ENCODE measurements around the gene MTURN.
"Not testable (repeated sequence)": the region's sequence is repeated elsewhere in the genome, so short reads cannot be mapped to it uniquely, and the experiment has no call there.

The MTURN gene

GRCh38 chr7:30181211-30181610 lies 46.4 kb downstream of the MTURN start:
- no peak for DNase-seq

DNA sequence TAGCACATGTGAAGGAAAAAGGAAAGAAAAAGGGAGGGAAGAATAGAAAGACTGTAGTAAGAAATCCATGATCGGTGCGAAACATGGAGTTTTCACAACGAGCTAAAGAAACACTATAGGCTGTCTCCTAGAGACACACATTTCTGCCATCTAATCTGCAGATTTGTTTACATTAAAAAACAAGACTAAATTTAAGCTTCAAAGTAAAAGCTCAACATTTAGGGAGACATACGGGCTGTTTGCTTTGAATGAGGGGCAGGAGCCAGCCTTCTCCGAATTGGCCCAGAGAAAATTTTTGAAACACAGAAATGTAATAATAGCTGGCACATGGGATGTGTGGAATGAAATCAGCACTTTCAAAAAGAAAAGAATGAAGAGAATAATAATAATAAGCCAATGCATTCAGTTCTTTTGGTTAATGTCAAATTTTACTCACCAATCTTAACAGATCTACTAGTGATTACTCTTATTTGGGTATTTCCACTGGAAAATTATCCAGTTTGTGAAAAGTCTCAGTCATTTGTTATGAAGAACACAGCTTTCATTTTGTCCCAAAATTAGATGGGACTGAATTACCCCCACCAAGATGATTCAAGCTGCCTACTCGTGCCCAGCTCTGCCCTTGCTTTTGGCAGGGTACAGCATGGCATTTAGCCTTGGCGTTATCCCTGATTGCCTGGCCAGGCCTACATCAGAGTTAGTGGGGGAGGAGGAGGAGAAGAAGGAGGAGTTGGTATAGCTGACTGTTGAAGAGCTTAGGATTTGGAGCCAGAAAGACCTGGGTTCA lies 47.1 kb downstream of the MTURN start:
- no peak for DNase-seq

DNA sequence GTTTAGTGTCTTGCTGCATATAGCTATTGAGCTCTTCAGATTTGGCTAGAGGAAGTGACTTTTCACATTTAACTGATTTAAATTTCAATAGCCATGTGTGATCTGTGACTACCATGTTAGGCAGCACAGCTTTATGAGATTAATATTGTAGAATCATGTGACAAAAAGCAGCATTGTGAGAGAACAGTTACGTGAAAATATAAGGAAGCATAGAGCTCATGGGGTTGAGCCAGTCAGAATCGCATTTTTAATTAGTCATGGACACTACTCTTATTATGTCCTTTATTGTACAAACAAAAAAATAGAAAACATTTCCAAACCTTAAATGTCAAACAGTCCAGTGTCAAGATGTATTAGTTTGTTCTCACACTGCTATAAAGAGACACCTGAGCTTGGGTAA lies 48.0 kb downstream of the MTURN start:
- no peak for DNase-seq

- DNase-seq, result no peak
These were observed 49.1 kb downstream of the MTURN start for GRCh38 chr7:30183749-30184369.

DNA sequence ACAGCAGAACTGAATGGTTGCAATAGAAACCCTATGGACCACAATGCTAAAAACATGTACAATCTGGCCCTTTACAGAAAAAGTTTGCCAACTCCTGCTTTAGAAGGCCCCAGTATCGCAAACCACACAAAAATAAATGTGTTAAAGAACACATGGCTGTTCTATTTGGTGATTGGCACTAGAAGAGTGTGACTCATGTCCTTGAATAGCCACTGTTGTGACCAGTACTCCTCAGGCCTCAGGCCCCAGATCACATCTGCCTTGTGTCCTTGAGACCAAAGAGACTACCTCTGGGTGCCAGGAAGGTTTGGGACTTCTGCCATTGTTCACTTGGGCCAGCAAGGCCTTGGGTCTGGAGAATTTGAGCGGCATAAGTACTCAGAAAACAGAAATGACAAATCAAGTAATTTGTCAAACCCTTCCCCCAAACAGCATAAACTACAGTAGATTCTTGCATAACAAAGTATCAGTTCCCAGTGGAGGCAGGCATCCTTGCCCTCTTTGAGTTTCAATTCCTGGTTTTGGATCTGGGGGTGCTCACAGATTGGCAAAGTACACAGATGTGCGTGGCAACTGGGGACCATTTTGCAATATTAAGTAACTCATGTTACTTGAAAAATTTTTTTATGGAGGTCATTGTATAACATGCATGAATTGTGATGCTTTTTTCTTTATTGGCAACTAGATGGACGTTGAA lies 50.2 kb downstream of the MTURN start:
- DNase-seq, result peak; percentile 28

DNA sequence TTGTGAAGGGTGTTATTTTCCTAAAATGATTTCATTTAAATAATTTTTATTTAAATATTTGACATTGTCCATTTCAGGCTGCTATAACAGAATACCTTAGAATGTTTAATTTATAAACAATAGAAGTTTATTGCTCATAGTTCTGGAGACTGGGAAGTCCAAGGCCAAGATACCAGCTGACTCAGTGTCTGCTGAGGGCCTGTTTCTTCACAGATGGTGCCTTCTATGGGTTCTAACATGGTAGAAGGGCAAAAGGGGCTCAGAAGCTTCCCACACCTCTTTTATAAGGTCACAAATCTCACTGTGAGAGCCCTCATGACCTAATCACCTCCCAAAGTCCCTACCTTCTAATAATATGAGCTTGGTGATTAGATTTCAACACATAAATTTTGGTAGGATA lies 50.7 kb downstream of the MTURN start:
- no peak for DNase-seq

- no peak for DNase-seq
These were observed 51.9 kb downstream of the MTURN start for GRCh38 chr7:30186725-30187124.

- DNase-seq, result no peak
These were observed 52.7 kb downstream of the MTURN start for GRCh38 chr7:30187513-30187912.

DNA sequence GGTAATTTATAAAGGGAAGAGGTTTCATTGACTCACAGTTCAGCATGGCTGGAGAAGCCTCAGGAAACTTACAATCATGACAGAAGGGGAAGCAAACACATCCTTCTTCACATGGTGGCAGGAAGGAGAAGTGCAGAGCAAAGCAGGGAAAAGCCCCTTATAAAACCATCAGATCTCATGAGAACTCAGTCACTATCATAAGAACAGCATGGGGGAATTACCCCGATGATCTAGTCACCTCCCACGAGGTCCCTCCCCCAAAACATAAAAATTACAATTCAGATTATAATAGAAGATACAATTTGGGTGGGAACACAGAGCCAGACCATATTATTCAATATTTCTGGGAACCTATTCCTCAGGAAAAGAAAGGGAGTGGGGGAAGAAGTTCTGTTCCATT lies 53.6 kb downstream of the MTURN start:
- not testable (repeated sequence) for DNase-seq

DNA sequence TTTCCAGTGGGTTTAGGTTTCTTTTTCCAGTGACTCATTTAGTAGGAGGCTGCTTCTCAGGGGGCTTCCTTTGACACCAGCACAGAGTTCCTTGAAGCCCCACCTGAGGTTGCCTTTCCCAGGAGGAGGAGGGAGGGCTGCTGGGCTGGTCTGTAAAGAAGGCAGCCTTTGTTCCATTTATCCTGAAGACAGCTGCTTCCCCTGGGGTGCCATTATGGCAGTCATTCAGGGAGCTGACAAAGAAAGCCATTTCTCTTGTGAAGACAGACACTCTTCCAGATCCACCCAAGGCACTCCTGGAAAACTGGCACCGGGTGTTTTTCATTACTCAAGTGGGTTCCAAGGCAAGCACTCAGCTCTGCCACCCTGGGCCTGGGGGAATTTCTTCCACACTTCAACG lies 54.0 kb downstream of the MTURN start:
- no peak for DNase-seq

DNA sequence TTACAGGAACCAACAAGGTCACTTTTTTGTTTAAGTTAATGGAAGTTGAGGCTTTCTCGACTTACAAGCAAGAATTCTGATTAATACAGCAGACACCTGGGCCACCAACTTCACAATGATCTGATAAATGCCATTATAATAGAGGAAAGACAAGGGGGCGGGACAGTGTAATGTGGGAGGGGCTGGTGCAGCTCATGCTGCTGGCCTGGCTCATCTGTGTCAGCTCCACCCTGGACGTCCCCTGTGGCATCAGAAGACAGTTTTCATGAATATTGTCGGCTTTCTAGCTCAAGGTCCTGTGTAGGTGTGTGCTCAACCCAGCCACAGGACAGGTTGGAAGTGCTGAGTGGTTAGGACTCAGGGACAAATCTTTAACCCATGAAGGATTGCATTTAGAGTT lies 57.0 kb downstream of the MTURN start:
- no peak for DNase-seq

- DNase-seq, result no peak
These were observed 58.7 kb downstream of the MTURN start for GRCh38 chr7:30193336-30193943.

- DNase-seq, result no peak
These were observed 61.6 kb downstream of the MTURN start for GRCh38 chr7:30196408-30196807.

- DNase-seq, result no peak
These were observed 62.7 kb downstream of the MTURN start for GRCh38 chr7:30197438-30197837.

GRCh38 chr7:30199271-30199670 lies 64.5 kb downstream of the MTURN start:
- DNase-seq, result no peak

DNA sequence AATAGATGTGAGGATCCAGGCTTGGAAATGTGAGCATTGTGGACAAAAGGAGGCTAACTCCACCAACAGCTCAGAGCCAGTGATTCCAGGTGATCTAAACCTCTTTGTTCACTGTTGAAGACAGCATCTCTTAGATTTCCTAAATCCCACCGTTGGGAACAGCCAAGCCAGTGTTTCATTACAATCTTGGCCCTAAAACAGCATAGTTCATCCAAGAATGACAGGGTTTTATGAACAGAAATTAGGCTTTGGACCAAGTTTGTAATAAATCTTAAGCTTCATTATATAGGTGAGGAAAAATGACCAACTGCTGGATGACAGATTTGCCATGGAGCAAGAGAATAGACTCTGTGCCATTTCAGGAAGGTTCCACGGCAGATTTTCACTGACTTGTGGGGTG lies 65.8 kb downstream of the MTURN start:
- no peak for DNase-seq

DNA sequence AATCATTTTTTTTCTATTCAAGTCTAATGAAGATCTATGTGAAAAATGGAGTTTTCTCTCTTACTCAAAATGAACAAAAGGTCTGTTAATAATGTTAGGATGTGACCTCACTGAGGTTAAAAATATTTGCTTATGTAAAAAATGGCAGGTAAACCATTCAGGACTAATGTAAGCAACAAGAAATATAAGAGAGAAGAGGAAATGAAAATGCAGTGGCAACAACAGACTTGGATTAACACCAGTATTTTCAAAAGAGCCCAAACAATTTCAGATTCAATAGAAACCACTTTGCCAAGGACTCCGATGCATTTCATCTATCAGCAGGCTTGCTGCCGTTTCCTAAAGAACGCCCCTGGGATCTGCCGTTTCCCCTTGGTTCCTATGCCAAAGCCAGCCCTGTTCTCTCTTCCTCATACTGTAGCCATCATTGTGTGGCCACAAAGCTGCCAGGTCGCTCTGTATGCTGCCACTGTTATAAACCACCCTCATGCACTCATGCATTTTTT lies 66.4 kb downstream of the MTURN start:
- DNase-seq, result no peak

GRCh38 chr7:30201921-30202320 lies 67.1 kb downstream of the MTURN start:
- DNase-seq, result no peak

DNA sequence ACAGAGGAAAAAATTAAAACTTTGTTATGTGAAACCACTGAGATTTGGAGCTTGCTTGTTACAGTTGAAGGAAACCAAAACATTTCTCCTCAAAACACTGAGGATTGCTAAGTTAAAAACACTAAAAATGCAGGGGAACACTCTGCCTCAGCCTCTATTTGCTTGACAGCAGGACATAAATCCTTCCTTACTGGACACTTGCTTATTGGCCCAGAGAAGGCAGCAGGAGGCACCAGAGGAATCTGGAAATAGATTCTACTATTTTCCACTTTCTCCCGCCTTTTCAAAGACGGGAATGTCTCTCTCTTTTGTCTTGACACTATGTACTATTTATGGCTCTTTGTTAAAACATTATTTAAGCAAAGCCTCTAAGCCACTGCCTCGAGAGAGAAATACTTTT lies 67.9 kb downstream of the MTURN start:
- DNase-seq, result no peak

GRCh38 chr7:30206491-30206890 lies 71.7 kb downstream of the MTURN start:
- DNase-seq, result no peak

DNA sequence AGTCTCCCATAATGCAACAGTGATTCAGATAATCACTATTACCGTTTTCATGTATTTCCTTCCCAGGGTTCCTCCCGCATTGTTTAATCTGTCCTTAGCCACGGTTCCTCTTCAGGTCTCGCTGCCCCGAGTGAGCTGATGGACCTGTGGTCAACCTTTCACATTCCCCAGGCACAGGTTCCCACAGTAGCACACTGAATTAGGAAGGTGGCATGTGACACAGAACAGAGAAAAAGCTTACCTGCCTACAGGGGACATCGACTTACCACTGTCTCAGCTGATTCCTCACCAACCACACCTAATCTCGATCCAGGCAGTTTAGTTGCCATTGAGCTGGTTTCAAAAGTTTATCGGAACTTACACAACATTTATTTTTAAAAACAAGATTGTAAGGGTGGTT lies 72.2 kb downstream of the MTURN start:
- DNase-seq, result no peak

DNA sequence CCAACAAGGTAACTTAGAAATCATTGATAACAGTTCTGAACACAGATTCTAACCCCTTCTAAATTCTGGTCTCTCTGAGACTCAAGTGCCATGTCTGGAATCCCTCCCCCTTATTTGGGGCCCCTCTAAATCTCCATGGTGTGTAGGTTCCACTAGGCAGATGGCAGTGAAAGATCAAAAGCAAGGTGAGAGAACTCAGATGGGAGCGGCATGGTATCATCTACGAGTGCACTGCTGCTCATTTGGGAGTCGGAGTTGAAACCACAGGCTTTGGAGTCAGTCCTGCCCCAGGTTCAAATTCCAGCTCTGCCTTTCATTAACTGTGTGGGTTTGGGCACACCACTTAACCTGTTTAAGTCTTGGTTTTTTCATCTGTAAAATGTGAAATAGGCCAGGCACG lies 72.6 kb downstream of the MTURN start:
- DNase-seq, result no peak

DNA sequence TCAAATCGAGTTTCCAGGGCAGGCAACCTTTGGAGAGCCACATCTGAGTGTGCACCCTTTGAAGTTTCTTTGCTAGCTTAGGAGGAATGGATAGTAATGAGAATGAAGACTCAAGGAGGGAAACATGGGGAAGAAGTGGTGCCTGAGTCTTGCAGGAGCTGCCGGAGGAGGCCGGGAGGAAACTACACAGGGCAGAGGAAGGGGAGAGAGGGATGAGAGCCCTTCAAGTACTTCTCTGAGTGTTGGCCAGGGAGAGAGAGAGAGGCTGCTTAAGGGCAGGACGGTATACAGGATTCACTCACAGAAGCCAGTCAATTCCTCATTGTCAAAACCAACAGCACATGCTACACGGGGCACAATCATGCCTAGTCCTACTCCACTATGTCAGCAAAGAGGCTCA lies 75.2 kb downstream of the MTURN start:
- no peak for DNase-seq
